SK-N-SH (cell line): Measurements from ENCODE around the gene SERPINI1. TPM values are rescaled to one million over a fixed set of nuclear protein-coding genes. Genes with fewer than 3 reads are reported as not detected.

ENCODE experiments used
- CTCF ChIA-PET: fragments of 300-600, 350-600 bp; formaldehyde crosslinking; extraction: SDS; loops from one replicate; lab custom pipeline; 2021; lab: Yijun Ruan, JAX
- POLR2A ChIA-PET: fragments of 350-600 bp; sonication (Branson Sonifier 250); formaldehyde crosslinking; extraction: SDS; loops from one replicate; lab custom pipeline; 2020; ENCODE audit warnings: antibody characterized with exemption, inconsistent platforms; lab: Yijun Ruan, JAX
- DNase-seq: peaks from one replicate; pipeline ENCODE4 v3.0.0; 2012
- H2AFZ ChIP-seq: fragments of 200-600 bp; sonication (generic); 2 replicates; pipeline ENCODE4 v1.8.1; 2016; ENCODE audit warnings: antibody characterized with exemption, mild to moderate bottlenecking, low read depth
- H3F3A ChIP-seq: fragments of 200-600 bp; sonication (generic); replicated peaks from 2 replicates; pipeline ENCODE3; 2016; ENCODE audit warnings: antibody characterized with exemption, mild to moderate bottlenecking; ENCODE audit not compliant: insufficient read depth
- H3K27ac ChIP-seq, 2 experiments: fragments of 200-500 bp in 1 of 2; fragments of 200-600 bp in 1 of 2; sonication (Bioruptor generic) in 1 of 2; sonication (generic), shearing (Covaris generic) in 1 of 2; 2 replicates each; pipeline versions ENCODE4 v1.5.1 to v1.6.1; 2014 to 2016; ENCODE audit warnings: low read depth in 2 of 2, inconsistent platforms in 1 of 2, low read length in 1 of 2, mild to moderate bottlenecking in 1 of 2, mixed read lengths in 1 of 2
- H3K27me3 ChIP-seq: fragments of 200-600 bp; sonication (generic), shearing (Covaris generic); 2 replicates; pipeline ENCODE4 v1.6.1; 2016; ENCODE audit warnings: mixed run types; ENCODE audit not compliant: insufficient read depth
- H3K36me3 ChIP-seq, 2 experiments: fragments of 200-500 bp in 1 of 2; fragments of 200-600 bp in 1 of 2; sonication (Bioruptor generic) in 1 of 2; sonication (generic) in 1 of 2; replicated peaks in 1 of 2; 2 replicates each; pipeline versions ENCODE3 to v1.5.1; 2014 to 2016; ENCODE audit warnings: low read length in 1 of 2, mild to moderate bottlenecking in 1 of 2; ENCODE audit not compliant: insufficient read depth in 2 of 2, control insufficient read depth in 1 of 2
- H3K4me1 ChIP-seq, 2 experiments: fragments of 200-500 bp in 1 of 2; fragments of 200-600 bp in 1 of 2; sonication (Bioruptor generic) in 1 of 2; sonication (generic), shearing (Covaris generic) in 1 of 2; 2 replicates each; pipeline versions ENCODE4 v1.5.1 to v1.6.1; 2014 to 2016; ENCODE audit warnings: low read depth in 1 of 2, low read length in 1 of 2, mixed run types in 1 of 2; ENCODE audit not compliant: insufficient read depth in 2 of 2, control insufficient read depth in 1 of 2
- H3K4me2 ChIP-seq: fragments of 200-600 bp; sonication (generic), shearing (Covaris generic); 2 replicates; pipeline ENCODE4 v1.6.1; 2017; ENCODE audit warnings: mixed run types
- H3K4me3 ChIP-seq, 2 experiments: fragments of 200-500 bp in 1 of 2; fragments of 200-600 bp in 1 of 2; sonication (Bioruptor generic) in 1 of 2; sonication (generic), shearing (Covaris generic) in 1 of 2; 2 replicates each; pipeline versions ENCODE4 v1.5.1 to v1.8.1; 2014 to 2016; ENCODE audit warnings: low read depth in 2 of 2, inconsistent platforms in 1 of 2, low read length in 1 of 2, mild to moderate bottlenecking in 1 of 2, mixed read lengths in 1 of 2, moderate library complexity in 1 of 2
- H3K79me2 ChIP-seq: fragments of 200-600 bp; sonication (generic); 2 replicates; pipeline ENCODE4 v1.8.1; 2017; ENCODE audit warnings: mild to moderate bottlenecking; ENCODE audit not compliant: insufficient read depth
- H3K9ac ChIP-seq: fragments of 200-600 bp; sonication (generic); 2 replicates; pipeline ENCODE4 v1.6.1; 2017; ENCODE audit warnings: mixed run types
- H3K9me2 ChIP-seq: fragments of 200-600 bp; sonication (generic); 2 replicates; pipeline ENCODE4 v1.6.1; 2017; ENCODE audit warnings: mixed run types
- H3K9me3 ChIP-seq: fragments of 200-600 bp; sonication (generic); 2 replicates; pipeline ENCODE4 v1.6.1; 2017; ENCODE audit warnings: mixed run types, mild to moderate bottlenecking, moderate library complexity
- H4K20me1 ChIP-seq: fragments of 200-600 bp; sonication (generic); 2 replicates; pipeline ENCODE4 v1.6.1; 2017; ENCODE audit warnings: mild to moderate bottlenecking, mixed run types; ENCODE audit not compliant: insufficient read depth
- CHD2 ChIP-seq: fragments of 150-350 bp; IDR thresholded peaks from 2 replicates; pipeline ENCODE4 v1.6.1; 2018; ENCODE audit warnings: low read length; ENCODE audit not compliant: partially characterized antibody
- FOXM1 ChIP-seq: IDR thresholded peaks from 2 replicates; pipeline ENCODE4 v1.4.0; 2012; ENCODE audit warnings: low read depth, mild to moderate bottlenecking
- GATA2 ChIP-seq: sonication (generic); formaldehyde crosslinking; IDR thresholded peaks from 2 replicates; pipeline ENCODE4 v1.5.0; 2020; ENCODE audit warnings: mild to moderate bottlenecking, missing genetic modification reagents
- JUND ChIP-seq: IDR thresholded peaks from 2 replicates; pipeline ENCODE4 v1.4.0; 2012
- PBX3 ChIP-seq: IDR thresholded peaks from 2 replicates; pipeline ENCODE4; 2012
- REST ChIP-seq: IDR thresholded peaks from 2 replicates; pipeline ENCODE4 v1.6.1; 2012; ENCODE audit warnings: mild to moderate bottlenecking, low read depth, low read length, moderate library complexity
- SIN3A ChIP-seq: IDR thresholded peaks from 2 replicates; pipeline ENCODE4 v1.6.1; 2012; ENCODE audit warnings: low read depth, mild to moderate bottlenecking, low read length, moderate library complexity, borderline replicate concordance
- TAF1 ChIP-seq: IDR thresholded peaks from 2 replicates; pipeline ENCODE4 v1.6.1; 2012; ENCODE audit warnings: low read depth, mild to moderate bottlenecking, low read length, moderate library complexity, borderline replicate concordance
- TCF12 ChIP-seq: IDR thresholded peaks from 2 replicates; pipeline ENCODE4 v1.4.0; 2012
- TEAD4 ChIP-seq: IDR thresholded peaks from 2 replicates; pipeline ENCODE4 v1.4.0; 2012; ENCODE audit warnings: mild to moderate bottlenecking, borderline replicate concordance; ENCODE audit not compliant: insufficient read depth
- USF1 ChIP-seq: IDR thresholded peaks from 2 replicates; pipeline ENCODE4 v1.4.0; 2012; ENCODE audit warnings: low read depth, borderline replicate concordance
- WGBS: methylation state at CpG from one replicate; pipeline ENCODE4 v1.1.6; 2017; ENCODE audit warnings: low lambda C conversion rate; 5-methylcytosine and 5-hydroxymethylcytosine counted together
- polyA plus RNA-seq, 3 experiments: library from polyadenylated mRNA; depleted of rRNA; stranded (reverse); fragments of >200 nt; gene quantifications; 2 replicates each; pipeline ENCODE4 v1.2.3, GENCODE V29; 2012

Gene SERPINI1
- polyA plus RNA-seq, 1 of the 3 experiments (the other 2 are of a cell fraction): 1.9 TPM

GRCh38 chr3:167728176-167728575, 7.3 kb upstream of the SERPINI1 start:
- Histone ChIP-seq H3K4me3 (no peak overlapping the region), H3K27me3 (no peaks in the 10 kb centered on the region), H3K36me3 (peaks cover 3 to 4% of the 10 kb centered on the region in 2 experiments), H3K4me1 (peaks cover 3 to 11% of the 10 kb centered on the region in 2 experiments; a peak in 3 of 4 replicates), H3K9me3 (no peaks in the 10 kb centered on the region), H3K9me2 (no peaks in the 10 kb centered on the region), H3F3A (peaks cover 8% of the 10 kb centered on the region), H4K20me1 (peaks cover 96% of the 10 kb centered on the region), H3K4me2 (no peak overlapping the region), H2AFZ (no peak overlapping the region), H3K9ac (no peak overlapping the region), H3K79me2 (peaks cover 100% of the 10 kb centered on the region), H3K27ac (peak overlapping the region in 1 of 2 experiments; percentile 51; a peak in 2 of 4 replicates)
- CTCF ChIA-PET: interaction anchor here (1.3 to 1.4 kb wide), 2 partner anchors 8 to 20 kb away, joined by 3 read pairs; no protein-coding TSS in a partner anchor
- POLR2A ChIA-PET: no interaction called here
- DNase-seq: no peak
- 26% methylated on average over 3 of the region's 3 CpGs for WGBS
- peak; percentile 37; the same call in 1 of the 2 replicates for TF ChIP-seq PBX3
- no peak for TF ChIP-seq GATA2 (CRISPR knock-in tag)
- peak; percentile 32; the same call in 1 of the 2 replicates for TF ChIP-seq TCF12

- H3K9me2 ChIP-seq: no peaks in the 10 kb centered on the region
- peaks cover 3 to 4% of the 10 kb centered on the region in 2 experiments for H3K36me3 ChIP-seq
- POLR2A ChIA-PET: no interaction called here
- H3K27me3 ChIP-seq: no peaks in the 10 kb centered on the region
- H4K20me1 ChIP-seq: peaks cover 94% of the 10 kb centered on the region
- H3K4me3 ChIP-seq: no peak overlapping the region
- no peak for DNase-seq
- H2AFZ ChIP-seq: no peak overlapping the region
- peaks cover 8% of the 10 kb centered on the region for H3F3A ChIP-seq
- no peaks in the 10 kb centered on the region for H3K9me3 ChIP-seq
- H3K4me1 ChIP-seq: peaks cover 9 to 16% of the 10 kb centered on the region in 2 experiments; a peak in 3 of 4 replicates
- TF ChIP-seq JUND (no peak), USF1 (no peak), SIN3A (no peak), CHD2 (no peak), REST (no peak), TEAD4 (no peak), TAF1 (no peak), FOXM1 (no peak)
- CTCF ChIA-PET: interaction anchor here (1.2 kb wide), 1 partner anchor 44 kb away, joined by 3 read pairs; no protein-coding TSS in a partner anchor
- peaks cover 100% of the 10 kb centered on the region for H3K79me2 ChIP-seq
- no peak overlapping the region for H3K4me2 ChIP-seq
- no peak overlapping the region for H3K9ac ChIP-seq
- peak overlapping the region in 1 of 2 experiments; percentile 51; a peak in 2 of 4 replicates for H3K27ac ChIP-seq
- WGBS: 91% methylated on average over 3 of the region's 3 CpGs
These were observed 6.7 kb upstream of the SERPINI1 start for GRCh38 chr3:167728632-167729323.
